ENCODE measurements around the gene THTPA. TPM values are rescaled to one million over a fixed set of nuclear protein-coding genes. Genes with fewer than 3 reads are reported as not detected.
"Not testable (repeated sequence)": the region's sequence is repeated elsewhere in the genome, so short reads cannot be mapped to it uniquely, and the experiment has no call there.

THTPA gene
- total RNA-seq, 2 donors from 2014 or later: 9.0 to 21.0 TPM

DNA sequence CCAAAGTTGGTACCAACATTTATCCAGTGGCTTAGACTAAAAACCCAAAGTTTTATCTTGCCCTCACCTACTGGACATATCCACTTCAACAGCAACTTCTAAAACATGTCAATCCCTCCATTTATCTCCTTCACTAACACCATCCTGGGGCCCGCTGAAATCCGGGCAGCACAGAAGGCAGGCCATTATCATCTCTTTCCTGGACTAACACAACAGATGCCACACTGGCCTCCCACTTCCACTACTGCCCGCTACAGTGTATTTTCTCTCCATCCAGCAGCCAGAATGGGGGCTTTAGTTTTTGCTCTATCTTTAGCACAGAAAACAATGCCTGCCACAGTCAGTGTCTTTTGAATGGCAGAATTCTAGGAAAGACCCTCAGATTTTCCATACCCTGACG is 20.1 kb upstream of the THTPA start:
- no peaks in the 10 kb centered on the region for H3K9me3 ChIP-seq
- H3K4me1 ChIP-seq: no peaks in the 10 kb centered on the region
- no peaks in the 10 kb centered on the region for H3K27me3 ChIP-seq
- no peak overlapping the region for H3K27ac ChIP-seq
- H3K4me3 ChIP-seq: no peak overlapping the region
- no peak overlapping the region for H3K9ac ChIP-seq (ENCODE audit: low read depth in 2 of 2, low read length in 2 of 2)
- no peak for DNase-seq
- intact Hi-C loops (cut with DNase I): no loop called here
- H3K36me3 ChIP-seq: no peaks in the 10 kb centered on the region
- no peak for TF ChIP-seq CTCF (IDR thresholded peaks at IDR 0.05)

GRCh38 chr14:23536494-23536893 is 19.6 kb upstream of the THTPA start:
- Histone ChIP-seq H3K9me3 (no peaks in the 10 kb centered on the region), H3K27me3 (no peaks in the 10 kb centered on the region), H3K9ac (ENCODE audit: low read depth in 2 of 2, low read length in 2 of 2) (no peak overlapping the region), H3K4me3 (no peak overlapping the region), H3K4me1 (no peaks in the 10 kb centered on the region), H3K27ac (no peak overlapping the region), H3K36me3 (no peaks in the 10 kb centered on the region)
- no peak for DNase-seq
- intact Hi-C loops (cut with DNase I): no loop called here
- no peak for TF ChIP-seq CTCF (IDR thresholded peaks at IDR 0.05)

DNA sequence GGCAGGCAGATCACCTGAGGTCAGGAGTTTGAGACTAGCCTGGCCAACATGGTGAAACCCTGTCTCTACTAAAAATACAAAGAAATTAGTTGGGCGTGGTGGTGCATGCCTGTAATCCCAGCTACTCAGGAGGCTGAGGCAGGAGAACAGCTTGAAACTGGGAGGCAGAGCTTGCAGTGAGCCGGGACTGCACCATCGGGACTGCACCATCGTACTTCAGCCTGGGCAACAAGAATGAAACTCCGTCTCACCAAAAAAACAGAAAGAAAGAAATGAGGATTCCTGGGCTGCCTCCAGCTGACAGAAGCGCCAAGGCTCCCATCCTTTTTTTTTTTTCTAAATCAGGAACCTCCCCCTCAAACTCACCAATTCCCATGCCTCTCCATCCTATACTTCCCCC is 19.2 kb upstream of the THTPA start:
- H3K4me3 ChIP-seq; intact Hi-C loops (cut with DNase I); H3K27me3 ChIP-seq; H3K4me1 ChIP-seq; H3K9ac ChIP-seq (ENCODE audit: low read depth in 2 of 2, low read length in 2 of 2); DNase-seq; H3K27ac ChIP-seq; H3K36me3 ChIP-seq; H3K9me3 ChIP-seq: not testable (repeated sequence)

- Histone ChIP-seq H3K9ac (ENCODE audit: low read depth in 2 of 2, low read length in 2 of 2) (no peak overlapping the region), H3K4me1 (no peaks in the 10 kb centered on the region), H3K27me3 (no peaks in the 10 kb centered on the region), H3K9me3 (no peaks in the 10 kb centered on the region), H3K4me3 (no peak overlapping the region), H3K36me3 (no peaks in the 10 kb centered on the region), H3K27ac (no peak overlapping the region)
- no peak for DNase-seq
- intact Hi-C loops (cut with DNase I): no loop called here
- TF ChIP-seq CTCF (IDR thresholded peaks at IDR 0.05): no peak
Observed at GRCh38 chr14:23537351-23538049, 18.6 kb upstream of the THTPA start.

GRCh38 chr14:23538050-23538718 is 17.9 kb upstream of the THTPA start:
- no peaks in the 10 kb centered on the region for H3K27me3 ChIP-seq
- no peak for TF ChIP-seq CTCF (IDR thresholded peaks at IDR 0.05)
- H3K9me3 ChIP-seq: no peaks in the 10 kb centered on the region
- DNase-seq: no peak
- intact Hi-C loops (cut with DNase I): no loop called here
- no peaks in the 10 kb centered on the region for H3K36me3 ChIP-seq
- H3K4me1 ChIP-seq: no peaks in the 10 kb centered on the region
- H3K27ac ChIP-seq: no peak overlapping the region
- H3K9ac ChIP-seq (ENCODE audit: low read depth in 2 of 2, low read length in 2 of 2): no peak overlapping the region
- no peak overlapping the region for H3K4me3 ChIP-seq

- Histone ChIP-seq H3K27me3 (no peaks in the 10 kb centered on the region), H3K9ac (ENCODE audit: low read depth in 2 of 2, low read length in 2 of 2) (no peak overlapping the region), H3K36me3 (no peaks in the 10 kb centered on the region), H3K4me3 (no peak overlapping the region), H3K4me1 (no peaks in the 10 kb centered on the region), H3K27ac (no peak overlapping the region), H3K9me3 (no peaks in the 10 kb centered on the region)
- no peak for DNase-seq
- TF ChIP-seq CTCF (IDR thresholded peaks at IDR 0.05): no peak
- intact Hi-C loops (cut with DNase I): no loop called here
Observed at GRCh38 chr14:23538785-23539184, 17.3 kb upstream of the THTPA start.

Measured in colonic mucosa (tissue), 4 donors.